HCT116 (cell line): ENCODE measurements around the gene WFDC12. TPM values are rescaled to one million over a fixed set of nuclear protein-coding genes. Genes with fewer than 3 reads are reported as not detected.

ENCODE experiments used
- ATAC-seq: fragments of 200-7000 bp; cut with Tn5 transposase; 2 replicates; pipeline ENCODE4 v1.9.1; 2020; ENCODE audit warnings: mild to moderate bottlenecking, moderate library complexity
- BruUV-seq: library from RNA; stranded (reverse); fragments of 400-500 nt; replicated peaks from 2 replicates; lab custom pipeline; 2021; lab: Mats Ljungman, UMichigan
- CTCF ChIA-PET: fragments of 300-600 bp; sonication (Branson Sonifier 250); formaldehyde crosslinking; loops from one replicate; lab custom pipeline; 2021; ENCODE audit warnings: antibody characterized with exemption; lab: Charles Lee
- POLR2A ChIA-PET: fragments of 300-600, 350-600 bp; sonication (Branson Sonifier 250); formaldehyde crosslinking; loops from one replicate; lab custom pipeline; 2021; ENCODE audit warnings: antibody characterized with exemption; lab: Charles Lee
- RAD21 ChIA-PET, 2 experiments: fragments of 300-600 bp; sonication (Branson Sonifier 250); formaldehyde crosslinking; loops; one replicate each; lab custom pipeline; 2023; ENCODE audit warnings: low total read pairs in 2 of 2; ENCODE audit not compliant: uncharacterized antibody in 2 of 2, unreplicated experiment in 2 of 2, low non-redundant PET in 1 of 2; lab: Charles Lee
- DNase-seq: peaks from one replicate; pipeline ENCODE4 v3.0.0-alpha.2; 2010; ENCODE audit warnings: low read depth, low spot score
- H2AFZ ChIP-seq: fragments of 200-600 bp; shearing (Covaris generic), sonication (generic); 2 replicates; pipeline ENCODE4 v1.6.1; 2017; ENCODE audit warnings: low read depth, mixed run types, mixed read lengths, antibody characterized with exemption, low read length; ENCODE audit not compliant: poor library complexity, severe bottlenecking
- H3K27ac ChIP-seq: 2 replicates; pipeline ENCODE4 v1.5.1; 2012; ENCODE audit warnings: low read depth, low read length
- H3K27me3 ChIP-seq: fragments of 200-600 bp; sonication (generic); 2 replicates; pipeline ENCODE4 v1.6.1; 2016; ENCODE audit warnings: mixed run types, low read length, mixed read lengths; ENCODE audit not compliant: insufficient read depth
- H3K36me3 ChIP-seq, 2 experiments: fragments of 200-500 bp in 1 of 2; fragments of 200-600 bp in 1 of 2; sonication (Bioruptor generic) in 1 of 2; sonication (generic) in 1 of 2; 2 replicates each; pipeline versions ENCODE4 v1.5.1 to v1.6.1; 2014 to 2016; ENCODE audit warnings: low read length in 2 of 2, inconsistent platforms in 1 of 2, mixed read lengths in 1 of 2, mixed run types in 1 of 2; ENCODE audit not compliant: insufficient read depth in 2 of 2, control insufficient read depth in 1 of 2
- H3K4me1 ChIP-seq, 2 experiments: fragments of 200-600 bp in 1 of 2; sonication (generic) in 1 of 2; 2 replicates each; pipeline versions ENCODE4 v1.5.1 to v1.6.1; 2012 to 2017; ENCODE audit warnings: low read length in 2 of 2, inconsistent platforms in 1 of 2, mild to moderate bottlenecking in 1 of 2, mixed read lengths in 1 of 2, mixed run types in 1 of 2, moderate library complexity in 1 of 2; ENCODE audit not compliant: insufficient read depth in 2 of 2, control insufficient read depth in 1 of 2
- H3K4me2 ChIP-seq: fragments of 200-600 bp; sonication (generic); 2 replicates; pipeline ENCODE4 v1.6.1; 2017; ENCODE audit warnings: mixed run types, low read length, mixed read lengths
- H3K4me3 ChIP-seq, 2 experiments: fragments of 200-600 bp in 1 of 2; sonication (generic) in 1 of 2; replicated peaks in 1 of 2; 2 replicates each; pipeline ENCODE4 v1.5.1; 2011 to 2016; ENCODE audit warnings: low read length in 2 of 2, control low read depth in 1 of 2, low read depth in 1 of 2, mild to moderate bottlenecking in 1 of 2, mixed read lengths in 1 of 2, mixed run types in 1 of 2
- H3K79me2 ChIP-seq: fragments of 200-600 bp; sonication (generic); 2 replicates; pipeline ENCODE4 v1.6.1; 2017; ENCODE audit warnings: mild to moderate bottlenecking, mixed run types, low read length, moderate library complexity, mixed read lengths; ENCODE audit not compliant: insufficient read depth
- H3K9ac ChIP-seq: fragments of 200-600 bp; sonication (generic); 2 replicates; pipeline ENCODE4 v1.6.1; 2016; ENCODE audit warnings: low read length, mixed read lengths
- H3K9me2 ChIP-seq: fragments of 200-600 bp; sonication (generic), shearing (Covaris generic); 2 replicates; pipeline ENCODE4 v1.6.1; 2017; ENCODE audit warnings: mixed run types, mild to moderate bottlenecking, moderate library complexity; ENCODE audit not compliant: insufficient read depth
- H3K9me3 ChIP-seq, 2 experiments: fragments of 200-500 bp in 1 of 2; fragments of 200-600 bp in 1 of 2; sonication (Bioruptor generic) in 1 of 2; sonication (generic) in 1 of 2; 2 replicates each; pipeline ENCODE4 v1.6.1; 2014 to 2017; ENCODE audit warnings: low read length in 2 of 2, mixed read lengths in 2 of 2, inconsistent platforms in 1 of 2, low read depth in 1 of 2, mild to moderate bottlenecking in 1 of 2, mixed run types in 1 of 2, moderate library complexity in 1 of 2; ENCODE audit not compliant: control insufficient read depth in 1 of 2, insufficient read depth in 1 of 2
- H4K20me1 ChIP-seq: fragments of 200-600 bp; sonication (generic), shearing (Covaris generic); 2 replicates; pipeline ENCODE4 v1.6.1; 2017; ENCODE audit warnings: mixed run types, mild to moderate bottlenecking, moderate library complexity; ENCODE audit not compliant: insufficient read depth
- ATF3 ChIP-seq: IDR thresholded peaks from 2 replicates; pipeline ENCODE4 v1.6.1; 2012
- CBX3 ChIP-seq: IDR thresholded peaks from 2 replicates; pipeline ENCODE4 v1.6.1; 2012; ENCODE audit warnings: low read depth
- CEBPB ChIP-seq: IDR thresholded peaks from 2 replicates; pipeline ENCODE4 v1.6.1; 2012; ENCODE audit warnings: low read depth
- EZH2 ChIP-seq: fragments of 200-600 bp; sonication (generic); IDR thresholded peaks from 2 replicates; pipeline ENCODE4 v1.6.1; 2017; ENCODE audit warnings: antibody characterized with exemption, mixed run types
- EZH2phosphoT487 ChIP-seq: fragments of 200-600 bp; IDR thresholded peaks from 2 replicates; pipeline ENCODE4 v1.6.1; 2018; ENCODE audit warnings: antibody characterized with exemption, borderline replicate concordance
- FOSL1 ChIP-seq: IDR thresholded peaks from 2 replicates; pipeline ENCODE4 v1.6.1; 2012; ENCODE audit warnings: low read depth
- JUND ChIP-seq: IDR thresholded peaks from 2 replicates; pipeline ENCODE4 v1.6.1; 2012
- POLR2A ChIP-seq: IDR thresholded peaks from 2 replicates; pipeline ENCODE4 v1.7.0; 2011; ENCODE audit warnings: borderline replicate concordance; ENCODE audit not compliant: insufficient read depth, insufficient read length; ENCODE audit errors: extremely low read depth
- POLR2AphosphoS5 ChIP-seq: IDR thresholded peaks from 2 replicates; pipeline ENCODE4 v1.6.1; 2011; ENCODE audit warnings: mild to moderate bottlenecking, low read depth, low read length, moderate library complexity
- RAD21 ChIP-seq: IDR thresholded peaks from 2 replicates; pipeline ENCODE4 v1.6.1; 2012; ENCODE audit warnings: low read depth, mild to moderate bottlenecking
- SP1 ChIP-seq: IDR thresholded peaks from 2 replicates; pipeline ENCODE4 v1.6.1; 2012; ENCODE audit warnings: low read depth
- SRF ChIP-seq: IDR thresholded peaks from 2 replicates; pipeline ENCODE4 v1.6.1; 2012; ENCODE audit warnings: low read depth
- TCF7L2 ChIP-seq: IDR thresholded peaks from 2 replicates; pipeline ENCODE4 v1.7.0; 2011; ENCODE audit warnings: borderline replicate concordance, inconsistent platforms; ENCODE audit not compliant: insufficient read depth, insufficient read length; ENCODE audit errors: extremely low read depth
- YY1 ChIP-seq: IDR thresholded peaks from 2 replicates; pipeline ENCODE4 v1.6.1; 2011; ENCODE audit warnings: low read length, low read depth, moderate library complexity, mild to moderate bottlenecking; ENCODE audit not compliant: insufficient replicate concordance; ENCODE audit errors: extremely low read depth
- ZBTB33 ChIP-seq: IDR thresholded peaks from 2 replicates; pipeline ENCODE4 v1.6.1; 2011; ENCODE audit warnings: mild to moderate bottlenecking, low read length, moderate library complexity; ENCODE audit not compliant: insufficient replicate concordance; ENCODE audit errors: extremely low read depth
- ZFX ChIP-seq: fragments of 450-650 bp; IDR thresholded peaks from 2 replicates; pipeline ENCODE4 v1.6.1; 2017
- ZNF274 ChIP-seq: fragments of 200-500 bp; sonication (Bioruptor generic); IDR thresholded peaks from 2 replicates; pipeline ENCODE4 v1.6.1; 2014; ENCODE audit warnings: mild to moderate bottlenecking, low read depth, low read length, inconsistent platforms
- intact Hi-C: fragments of 100-400 bp; cut with micrococcal nuclease; formaldehyde crosslinking; loops from 2 replicates; pipeline ENCODE4 v1.10.0; 2022
- total RNA-seq: library from RNA; stranded (reverse); gene quantifications from one replicate; pipeline ENCODE4 v1.2.1, GENCODE V29; 2021; ENCODE audit not compliant: unreplicated experiment
- TF ChIP-seq, protein P1 (sequence below), 3 experiments: fragments of 200-600 bp in 1 of 3; sonication (generic) in 1 of 3; IDR thresholded peaks in 2 of 3; conservative IDR thresholded peaks in 1 of 3; 2 replicates each; pipeline ENCODE4 v1.5.1; 2012 to 2017; ENCODE audit warnings: low read depth in 2 of 3, low read length in 2 of 3, antibody characterized with exemption in 1 of 3, borderline replicate concordance in 1 of 3, control low read depth in 1 of 3, mild to moderate bottlenecking in 1 of 3, mixed read lengths in 1 of 3, mixed run types in 1 of 3, moderate library complexity in 1 of 3; ENCODE audit not compliant: insufficient read depth in 1 of 3
- TF ChIP-seq, protein P2 (sequence below): IDR thresholded peaks from 2 replicates; pipeline ENCODE4 v1.6.1; 2012; ENCODE audit warnings: low read depth
- TF ChIP-seq, protein P3 (sequence below): IDR thresholded peaks from 2 replicates; pipeline ENCODE4 v1.6.1; 2012

The WFDC12 gene
- total RNA-seq, 1 experiment from 2014 or later, result not detected

- no peak for ATAC-seq
- H3K4me3 ChIP-seq, result no peak overlapping the region
- no peaks in the 10 kb centered on the region for H3K9me3 ChIP-seq
- H3K9ac ChIP-seq, result no peak overlapping the region
- no peaks in the 10 kb centered on the region for H3K4me1 ChIP-seq
- CTCF ChIA-PET, result interaction anchor here (1.0 to 1.4 kb wide), 3 partner anchors 8 to 61 kb away, joined by 3 to 7 read pairs (median 3); no protein-coding TSS in a partner anchor
- no peak overlapping the region for H2AFZ ChIP-seq
- RAD21 ChIA-PET, result no interaction called here
- H3K27ac ChIP-seq, result no peak overlapping the region
- no peak for DNase-seq
- no peaks in the 10 kb centered on the region for H3K36me3 ChIP-seq
- TF ChIP-seq ZBTB33, result no peak
- TF ChIP-seq, protein P1, sequence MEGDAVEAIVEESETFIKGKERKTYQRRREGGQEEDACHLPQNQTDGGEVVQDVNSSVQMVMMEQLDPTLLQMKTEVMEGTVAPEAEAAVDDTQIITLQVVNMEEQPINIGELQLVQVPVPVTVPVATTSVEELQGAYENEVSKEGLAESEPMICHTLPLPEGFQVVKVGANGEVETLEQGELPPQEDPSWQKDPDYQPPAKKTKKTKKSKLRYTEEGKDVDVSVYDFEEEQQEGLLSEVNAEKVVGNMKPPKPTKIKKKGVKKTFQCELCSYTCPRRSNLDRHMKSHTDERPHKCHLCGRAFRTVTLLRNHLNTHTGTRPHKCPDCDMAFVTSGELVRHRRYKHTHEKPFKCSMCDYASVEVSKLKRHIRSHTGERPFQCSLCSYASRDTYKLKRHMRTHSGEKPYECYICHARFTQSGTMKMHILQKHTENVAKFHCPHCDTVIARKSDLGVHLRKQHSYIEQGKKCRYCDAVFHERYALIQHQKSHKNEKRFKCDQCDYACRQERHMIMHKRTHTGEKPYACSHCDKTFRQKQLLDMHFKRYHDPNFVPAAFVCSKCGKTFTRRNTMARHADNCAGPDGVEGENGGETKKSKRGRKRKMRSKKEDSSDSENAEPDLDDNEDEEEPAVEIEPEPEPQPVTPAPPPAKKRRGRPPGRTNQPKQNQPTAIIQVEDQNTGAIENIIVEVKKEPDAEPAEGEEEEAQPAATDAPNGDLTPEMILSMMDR (IDR thresholded peaks at IDR 0.05 in 2 of 3, conservative IDR thresholded peaks at IDR 0.05 in 1 of 3; ENCODE audit: borderline replicate concordance in 1 of 3, insufficient read depth in 1 of 3, low read depth in 2 of 3, low read length in 2 of 3), result no peak
- no peak for TF ChIP-seq CEBPB
- no peak for TF ChIP-seq YY1
- TF ChIP-seq POLR2AphosphoS5, result no peak
- TF ChIP-seq JUND, result no peak
- no peak for TF ChIP-seq SRF
- TF ChIP-seq CBX3, result no peak
- TF ChIP-seq, protein P2, sequence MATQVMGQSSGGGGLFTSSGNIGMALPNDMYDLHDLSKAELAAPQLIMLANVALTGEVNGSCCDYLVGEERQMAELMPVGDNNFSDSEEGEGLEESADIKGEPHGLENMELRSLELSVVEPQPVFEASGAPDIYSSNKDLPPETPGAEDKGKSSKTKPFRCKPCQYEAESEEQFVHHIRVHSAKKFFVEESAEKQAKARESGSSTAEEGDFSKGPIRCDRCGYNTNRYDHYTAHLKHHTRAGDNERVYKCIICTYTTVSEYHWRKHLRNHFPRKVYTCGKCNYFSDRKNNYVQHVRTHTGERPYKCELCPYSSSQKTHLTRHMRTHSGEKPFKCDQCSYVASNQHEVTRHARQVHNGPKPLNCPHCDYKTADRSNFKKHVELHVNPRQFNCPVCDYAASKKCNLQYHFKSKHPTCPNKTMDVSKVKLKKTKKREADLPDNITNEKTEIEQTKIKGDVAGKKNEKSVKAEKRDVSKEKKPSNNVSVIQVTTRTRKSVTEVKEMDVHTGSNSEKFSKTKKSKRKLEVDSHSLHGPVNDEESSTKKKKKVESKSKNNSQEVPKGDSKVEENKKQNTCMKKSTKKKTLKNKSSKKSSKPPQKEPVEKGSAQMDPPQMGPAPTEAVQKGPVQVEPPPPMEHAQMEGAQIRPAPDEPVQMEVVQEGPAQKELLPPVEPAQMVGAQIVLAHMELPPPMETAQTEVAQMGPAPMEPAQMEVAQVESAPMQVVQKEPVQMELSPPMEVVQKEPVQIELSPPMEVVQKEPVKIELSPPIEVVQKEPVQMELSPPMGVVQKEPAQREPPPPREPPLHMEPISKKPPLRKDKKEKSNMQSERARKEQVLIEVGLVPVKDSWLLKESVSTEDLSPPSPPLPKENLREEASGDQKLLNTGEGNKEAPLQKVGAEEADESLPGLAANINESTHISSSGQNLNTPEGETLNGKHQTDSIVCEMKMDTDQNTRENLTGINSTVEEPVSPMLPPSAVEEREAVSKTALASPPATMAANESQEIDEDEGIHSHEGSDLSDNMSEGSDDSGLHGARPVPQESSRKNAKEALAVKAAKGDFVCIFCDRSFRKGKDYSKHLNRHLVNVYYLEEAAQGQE, result no peak
- no peak for TF ChIP-seq FOSL1
- TF ChIP-seq SP1, result no peak
- TF ChIP-seq EZH2phosphoT487, result no peak
- TF ChIP-seq POLR2A, result no peak
- TF ChIP-seq RAD21, result no peak
- TF ChIP-seq ATF3, result no peak
- no peak for TF ChIP-seq ZNF274
- TF ChIP-seq ZFX, result no peak
- no peak for TF ChIP-seq TCF7L2
- TF ChIP-seq EZH2, result no peak
- TF ChIP-seq, protein P3, sequence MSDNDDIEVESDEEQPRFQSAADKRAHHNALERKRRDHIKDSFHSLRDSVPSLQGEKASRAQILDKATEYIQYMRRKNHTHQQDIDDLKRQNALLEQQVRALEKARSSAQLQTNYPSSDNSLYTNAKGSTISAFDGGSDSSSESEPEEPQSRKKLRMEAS, result no peak
- no peak overlapping the region for H3K4me2 ChIP-seq
- H3K79me2 ChIP-seq, result no peaks in the 10 kb centered on the region
- intact Hi-C loops, result no loop called here
- H3K27me3 ChIP-seq, result no peaks in the 10 kb centered on the region; the same call in 1 of the 2 replicates
- no TSS peak for BruUV-seq
- POLR2A ChIA-PET, result no interaction called here
- no peaks in the 10 kb centered on the region for H4K20me1 ChIP-seq
- no peaks in the 10 kb centered on the region for H3K9me2 ChIP-seq
Observed at GRCh38 chr20:45105317-45105716, 18.9 kb downstream of the WFDC12 start.
